B cell (primary cell): ENCODE data around the gene KRT23.

Experiments
- EZH2 ChIP-seq: IDR thresholded peaks from 2 replicates; pipeline ENCODE4 v1.6.1; 2012; ENCODE audit warnings: borderline replicate concordance, low read depth, mild to moderate bottlenecking, moderate library complexity, low read length; ENCODE audit not compliant: insufficient read depth, poor library complexity, severe bottlenecking
- TF ChIP-seq, protein P1 (sequence below): fragments of 200-600 bp; IDR thresholded peaks from one replicate; pipeline ENCODE4 v1.8.0; 2022; ENCODE audit warnings: antibody characterized with exemption, mild to moderate bottlenecking

DNA sequence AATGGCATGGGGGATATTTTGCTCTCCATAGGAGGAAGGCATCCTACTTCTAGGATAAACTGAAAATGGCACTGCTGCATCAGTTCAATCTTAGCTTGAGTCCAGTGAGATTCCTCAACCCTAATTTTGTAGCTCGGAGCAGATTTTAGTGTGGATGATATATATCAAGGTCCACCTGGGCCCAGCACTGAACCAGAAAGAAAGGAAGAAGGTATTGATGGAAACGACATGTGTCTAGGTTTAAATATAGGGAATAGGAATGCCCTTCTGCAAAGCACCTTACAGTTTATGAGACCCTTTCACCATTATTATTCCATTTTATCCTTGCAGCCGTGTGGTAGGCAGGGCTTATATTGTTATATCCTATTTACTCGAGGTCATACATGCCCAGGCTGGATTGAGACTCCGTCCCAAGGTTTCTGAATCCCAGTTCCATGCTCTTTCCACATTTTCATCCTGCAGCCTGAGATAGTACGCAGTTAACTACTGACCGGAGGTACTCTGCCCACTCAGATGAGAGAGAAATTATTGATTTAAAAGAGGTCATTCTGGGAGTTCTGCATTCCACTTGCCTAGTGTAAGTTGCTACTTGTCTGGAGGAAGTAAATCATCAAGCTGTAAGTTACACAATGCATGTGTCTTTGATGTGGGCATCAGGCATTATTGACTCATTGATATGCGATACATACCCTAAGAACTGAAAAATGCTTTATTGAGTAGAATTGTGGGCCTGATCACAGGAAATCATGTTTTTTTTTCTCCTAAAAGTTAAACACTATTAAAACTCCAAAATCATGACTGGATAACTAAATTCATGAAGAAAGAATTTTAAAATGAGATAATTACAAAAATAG lies 19.2 kb upstream of the KRT23 start:
- TF ChIP-seq, protein P1, sequence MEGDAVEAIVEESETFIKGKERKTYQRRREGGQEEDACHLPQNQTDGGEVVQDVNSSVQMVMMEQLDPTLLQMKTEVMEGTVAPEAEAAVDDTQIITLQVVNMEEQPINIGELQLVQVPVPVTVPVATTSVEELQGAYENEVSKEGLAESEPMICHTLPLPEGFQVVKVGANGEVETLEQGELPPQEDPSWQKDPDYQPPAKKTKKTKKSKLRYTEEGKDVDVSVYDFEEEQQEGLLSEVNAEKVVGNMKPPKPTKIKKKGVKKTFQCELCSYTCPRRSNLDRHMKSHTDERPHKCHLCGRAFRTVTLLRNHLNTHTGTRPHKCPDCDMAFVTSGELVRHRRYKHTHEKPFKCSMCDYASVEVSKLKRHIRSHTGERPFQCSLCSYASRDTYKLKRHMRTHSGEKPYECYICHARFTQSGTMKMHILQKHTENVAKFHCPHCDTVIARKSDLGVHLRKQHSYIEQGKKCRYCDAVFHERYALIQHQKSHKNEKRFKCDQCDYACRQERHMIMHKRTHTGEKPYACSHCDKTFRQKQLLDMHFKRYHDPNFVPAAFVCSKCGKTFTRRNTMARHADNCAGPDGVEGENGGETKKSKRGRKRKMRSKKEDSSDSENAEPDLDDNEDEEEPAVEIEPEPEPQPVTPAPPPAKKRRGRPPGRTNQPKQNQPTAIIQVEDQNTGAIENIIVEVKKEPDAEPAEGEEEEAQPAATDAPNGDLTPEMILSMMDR: no peak
- no peak for TF ChIP-seq EZH2
